DMS79 (cell line): ENCODE data around the gene FAM53B.
A peak's percentile ranks its signal among the peaks of the same experiment; 100 is the strongest.

Source experiments
- DNase-seq: peaks from one replicate; lab custom pipeline; 2025; lab: John Stamatoyannopoulos, UW

FAM53B gene

GRCh38 chr10:124661660-124662180 lies 82.5 kb downstream of the FAM53B start:
- no peak for DNase-seq

GRCh38 chr10:124660404-124661125 lies 83.6 kb downstream of the FAM53B start:
- DNase-seq, result no peak

- no peak for DNase-seq
Observed at GRCh38 chr10:124659380-124659779, 84.8 kb downstream of the FAM53B start.

DNA sequence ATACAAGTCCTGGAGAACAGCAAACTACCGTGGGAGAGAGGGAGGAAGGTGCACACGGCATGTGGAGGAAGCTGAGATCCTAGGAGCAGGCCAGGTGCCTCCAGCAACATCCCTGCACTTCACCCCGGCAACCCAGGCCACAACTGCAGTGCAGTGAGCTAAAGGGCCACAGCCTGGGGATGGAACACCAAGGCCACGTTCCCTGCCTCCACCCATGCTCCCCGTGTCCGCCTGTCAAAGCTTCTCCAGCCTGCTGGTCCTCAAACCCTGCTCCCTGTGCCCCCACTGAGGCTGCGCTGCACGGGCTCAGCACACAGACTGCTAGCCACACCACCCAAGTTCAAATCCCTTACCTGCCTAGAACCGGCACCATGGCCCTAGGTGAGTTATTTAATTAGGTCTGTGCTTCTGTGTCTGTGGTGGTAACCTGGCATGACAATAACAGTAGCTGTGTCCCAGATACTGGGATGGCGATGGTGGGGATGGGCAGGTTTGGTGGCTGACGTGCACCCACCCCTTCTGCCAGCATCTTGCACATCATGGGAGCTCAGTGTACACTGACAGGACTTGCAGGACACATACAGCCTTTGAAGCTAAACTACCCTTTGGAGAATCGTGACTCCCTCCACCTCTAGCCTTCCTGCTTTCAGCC lies 85.5 kb downstream of the FAM53B start:
- no peak for DNase-seq

GRCh38 chr10:124657806-124658205 lies 86.4 kb downstream of the FAM53B start:
- no peak for DNase-seq

DNA sequence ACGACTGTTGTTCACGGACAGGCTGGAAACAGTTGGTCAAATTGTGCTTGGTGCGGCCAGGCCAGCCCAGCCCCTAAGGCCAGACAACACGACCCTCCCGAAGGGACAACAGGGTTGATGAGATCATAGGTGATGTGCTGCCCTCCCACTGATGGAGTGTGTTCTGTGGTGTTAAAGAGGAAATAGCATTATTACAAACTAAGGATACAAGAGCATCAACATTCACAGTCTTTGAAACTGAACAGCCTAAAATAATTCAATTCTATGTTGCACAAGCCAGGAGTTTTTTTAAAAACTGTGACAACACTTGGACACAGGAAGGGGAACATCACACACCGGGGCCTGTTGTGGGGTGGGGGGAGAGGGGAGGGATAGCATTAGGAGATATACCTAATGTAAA lies 87.6 kb downstream of the FAM53B start:
- no peak for DNase-seq

- DNase-seq, result no peak
Observed at GRCh38 chr10:124656113-124656490, 88.1 kb downstream of the FAM53B start.

- DNase-seq, result no peak
Observed at GRCh38 chr10:124655191-124656112, 88.7 kb downstream of the FAM53B start.

DNA sequence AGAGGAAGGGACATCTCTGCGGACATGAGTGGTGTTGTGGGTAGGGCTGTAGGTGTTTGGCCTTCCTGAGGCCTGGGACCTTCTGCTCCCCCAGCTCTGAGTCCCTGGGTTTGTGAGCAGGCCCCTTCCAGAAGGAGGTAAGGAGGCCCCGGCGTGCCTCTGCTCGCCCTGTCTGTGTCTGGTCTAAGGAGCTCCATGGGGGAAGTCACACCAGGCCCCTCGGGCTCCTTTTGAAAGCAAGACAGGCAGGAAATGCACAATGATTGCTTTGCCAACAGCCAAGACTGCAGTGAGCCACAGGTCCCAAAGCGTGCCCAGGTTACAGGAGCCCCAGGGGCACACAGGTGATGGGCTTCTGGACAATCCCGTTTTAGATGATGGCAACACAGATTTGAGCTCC lies 89.5 kb downstream of the FAM53B start:
- no peak for DNase-seq

DNA sequence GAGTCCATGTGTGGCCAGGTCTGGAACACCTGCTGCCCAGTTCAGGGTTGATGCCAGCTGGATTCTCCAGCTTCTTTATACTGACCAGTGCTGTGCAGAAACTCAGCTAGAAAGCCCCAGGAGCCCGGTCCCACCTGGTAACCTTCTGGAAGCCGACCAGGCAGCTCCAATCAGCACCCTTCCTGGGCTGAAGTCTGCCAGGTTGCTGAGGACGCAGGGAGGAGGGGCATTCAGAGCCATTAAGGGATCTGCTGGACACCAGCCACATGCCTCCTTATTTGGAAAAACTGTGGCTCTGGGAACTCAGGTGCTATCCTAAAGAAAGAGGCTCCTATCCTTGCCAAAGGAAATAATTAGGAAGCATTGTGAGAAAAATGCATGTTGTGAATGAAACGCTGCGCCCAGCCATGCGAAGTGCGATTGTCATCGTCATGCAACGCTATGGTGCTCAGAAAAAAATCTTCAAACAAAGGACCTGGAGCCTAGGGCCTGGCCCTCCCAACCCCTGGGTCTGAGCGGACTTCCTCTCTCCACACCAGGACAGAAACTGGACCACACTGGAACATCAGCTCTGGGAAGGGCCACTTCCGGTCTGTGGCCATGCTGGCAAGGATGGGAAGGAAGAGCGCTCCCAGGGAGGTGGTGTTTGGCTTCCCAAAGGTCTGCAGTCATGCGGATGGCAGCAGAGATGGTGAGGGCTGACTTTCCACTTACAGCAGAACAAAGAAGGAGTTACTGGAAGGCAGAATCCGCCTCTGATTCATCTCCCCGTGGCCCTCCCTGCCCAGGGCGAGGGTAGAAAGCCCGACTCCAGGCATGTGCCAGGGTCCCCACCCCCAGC lies 90.1 kb downstream of the FAM53B start:
- no peak for DNase-seq

DNA sequence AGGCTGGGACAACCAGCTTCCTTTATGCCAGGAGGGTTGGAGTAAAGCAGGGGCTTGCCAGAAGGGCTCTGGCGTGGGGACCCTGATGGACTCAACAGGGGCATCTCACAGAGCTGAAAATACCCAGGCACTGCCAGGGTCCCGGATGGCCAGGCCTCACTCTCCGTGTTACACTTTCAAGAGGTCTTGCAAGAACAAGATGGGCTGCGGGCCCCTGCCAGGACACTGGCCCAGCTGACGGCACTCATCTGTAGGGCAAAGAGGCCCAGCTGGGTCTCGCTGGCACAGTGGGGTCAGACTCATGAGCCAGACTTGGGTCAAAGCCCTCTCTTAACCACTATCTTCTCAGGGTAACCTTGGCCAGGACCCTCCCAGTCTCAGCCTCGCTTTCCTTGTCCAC lies 90.9 kb downstream of the FAM53B start:
- DNase-seq, result no peak

- no peak for DNase-seq
Observed at GRCh38 chr10:124652701-124653100, 91.5 kb downstream of the FAM53B start.

DNA sequence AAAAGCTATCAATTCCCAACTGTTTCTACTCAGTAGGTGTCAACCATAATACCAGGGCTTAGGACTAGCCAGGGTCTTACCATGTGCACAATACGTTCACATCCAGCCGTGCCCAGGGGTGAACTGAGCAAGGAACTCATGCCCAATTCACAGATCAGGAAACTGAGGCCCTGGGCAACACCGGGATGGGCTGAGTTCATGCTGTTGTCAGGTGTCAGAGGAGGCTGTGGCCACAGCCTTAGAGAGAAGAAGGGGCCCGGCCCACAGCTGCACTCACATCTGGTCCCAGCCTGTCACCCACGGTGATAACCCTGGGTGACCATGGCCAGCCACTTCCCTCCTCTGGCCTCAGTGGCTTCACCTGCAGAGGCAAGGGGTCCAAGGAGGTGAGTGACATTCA lies 92.0 kb downstream of the FAM53B start:
- no peak for DNase-seq

DNA sequence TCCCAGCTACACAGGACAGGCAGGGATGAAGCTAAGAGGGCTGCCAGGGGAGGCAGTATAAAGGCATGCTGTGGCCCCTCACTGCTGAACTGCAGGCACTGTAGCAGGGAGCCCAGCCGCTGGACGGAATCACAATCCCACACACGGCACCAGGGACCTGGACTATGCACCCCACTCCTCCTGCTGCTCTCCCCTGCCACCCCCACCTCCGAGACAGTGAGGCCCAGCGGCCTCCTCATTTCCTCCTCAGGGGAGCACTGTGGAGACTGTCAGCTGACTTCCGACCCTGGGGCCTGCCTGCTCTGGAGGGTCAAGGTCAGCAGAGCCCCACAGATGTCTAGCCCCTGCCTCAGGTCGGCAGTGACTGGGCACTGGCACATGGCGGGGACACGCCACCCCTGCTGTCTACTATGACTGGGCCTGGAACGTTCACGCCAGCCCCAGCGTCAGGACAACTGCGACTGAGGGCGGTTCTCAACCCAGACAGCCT lies 92.7 kb downstream of the FAM53B start:
- DNase-seq, result no peak

GRCh38 chr10:124650820-124651401 lies 93.3 kb downstream of the FAM53B start:
- DNase-seq, result no peak

- DNase-seq, result no peak
Observed at GRCh38 chr10:124650263-124650662, 93.9 kb downstream of the FAM53B start.

DNA sequence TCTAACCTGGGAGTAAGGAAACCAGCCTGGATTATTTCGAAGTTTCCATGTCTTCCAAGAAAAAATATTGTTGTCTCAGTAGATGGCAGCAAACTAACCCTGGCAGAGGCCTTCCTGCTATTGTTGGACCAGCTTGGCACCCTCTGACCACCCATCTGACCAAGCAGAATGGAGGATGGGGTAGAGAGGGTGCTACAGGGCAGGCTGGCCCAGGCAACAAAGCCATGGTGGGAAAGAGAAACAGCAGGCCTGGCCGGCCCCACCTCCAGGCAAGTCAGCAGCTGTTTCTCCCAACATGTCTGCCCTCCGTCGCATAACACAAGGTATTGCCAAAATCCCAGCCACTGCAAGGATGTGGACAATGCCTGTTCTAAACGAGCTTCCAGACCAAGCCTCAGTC lies 95.0 kb downstream of the FAM53B start:
- no peak for DNase-seq

GRCh38 chr10:124648738-124649137 lies 95.4 kb downstream of the FAM53B start:
- DNase-seq, result peak; percentile 88

- DNase-seq, result no peak
Observed at GRCh38 chr10:124648131-124648475, 96.1 kb downstream of the FAM53B start.

GRCh38 chr10:124647421-124648130 lies 96.6 kb downstream of the FAM53B start:
- no peak for DNase-seq
